Measurements from ENCODE around the gene IGLL5. TPM values are rescaled to one million over a fixed set of nuclear protein-coding genes. Genes with fewer than 3 reads are reported as not detected.
A peak's percentile ranks its signal among the peaks of the same experiment; 100 is the strongest.

The IGLL5 gene
- total and polyA plus RNA-seq, 9 of the 15 experiments (the other 6 are each of a cell fraction or from before 2014, with no cell fraction given), result not detected

GRCh38 chr22:22940961-22941605 is 53.5 kb downstream of the IGLL5 start:
- 1% methylated on average over 6 of the region's 6 CpGs for WGBS (ENCODE audit: insufficient coverage, low coverage, missing lambda C conversion rate)
- Histone ChIP-seq H3K4me3 (no peak overlapping the region), H3K9me1 (ENCODE audit: control insufficient read depth, insufficient read depth, low read length) (peaks cover 13% of the 10 kb centered on the region), H3K36me3 (ENCODE audit: control insufficient read depth, insufficient read depth, low read length) (no peaks in the 10 kb centered on the region), H4K20me1 (replicated peaks; ENCODE audit: control insufficient read depth, insufficient read depth, low read length) (peaks cover 47% of the 10 kb centered on the region), H3K27ac (ENCODE audit: extremely low read depth, low read depth, low read length) (no peak overlapping the region), H3K79me2 (ENCODE audit: control insufficient read depth, insufficient read depth, low read length) (no peaks in the 10 kb centered on the region), H3K4me2 (ENCODE audit: insufficient read depth, low read length) (no peak overlapping the region), H3K27me3 (ENCODE audit: control insufficient read depth in 2 of 2, insufficient read depth in 2 of 2, low read length in 2 of 2) (peaks cover 20 to 36% of the 10 kb centered on the region in 2 experiments; a peak in 4 of 5 replicates), H3K9me3 (replicated peaks; ENCODE audit: control insufficient read depth, insufficient read depth, low read depth, low read length) (no peaks in the 10 kb centered on the region), H3K9ac (ENCODE audit: insufficient read depth in 1 of 2, low read depth in 2 of 2, low read length in 2 of 2) (no peak overlapping the region; a peak in 1 of 4 replicates), H3K4me1 (replicated peaks in 1 of 2; ENCODE audit: control insufficient read depth in 2 of 2, insufficient read depth in 2 of 2, low read length in 2 of 2) (peaks cover 0 to 3% of the 10 kb centered on the region in 2 experiments; a peak in 1 of 5 replicates), H2AFZ (ENCODE audit: low read depth, low read length) (no peak overlapping the region)
- BruUV-seq (replicated peaks), result no TSS peak
- DNase-seq (ENCODE audit: extremely low read depth in 1 of 4, low spot score in 3 of 4) (no peak), FAIRE-seq (no peak), ATAC-seq (no peak)
- TF ChIP-seq ZKSCAN8 (CRISPR knock-in tag; IDR thresholded peaks at IDR 0.05), result no peak
- TF ChIP-seq ZNF280B (CRISPR knock-in tag; IDR thresholded peaks at IDR 0.05), result no peak
- TF ChIP-seq ZNF639 (CRISPR knock-in tag; conservative IDR thresholded peaks at IDR 0.05 in 1 of 2, IDR thresholded peaks at IDR 0.05 in 1 of 2), result peak in 1 of 2 experiments; percentile 81; a peak in 1 of 4 replicates
- TF ChIP-seq ZNF184 (CRISPR knock-in tag; IDR thresholded peaks at IDR 0.05), result peak; percentile 57; the same call in 1 of the 2 replicates
- 0 out of 4 replicates have a peak, but pooled peaks of 1 of the 2 experiments have one; percentile 33 for TF ChIP-seq MLX (CRISPR knock-in tag; conservative IDR thresholded peaks at IDR 0.05)
- TF ChIP-seq SREBF1 (IDR thresholded peaks at IDR 0.05; ENCODE audit: borderline replicate concordance, low read depth, low read length), result no peak
- no peak for TF ChIP-seq MYNN (IDR thresholded peaks at IDR 0.05)
- TF ChIP-seq MYNN (CRISPR knock-in tag; IDR thresholded peaks at IDR 0.05), result peak; percentile 4; the same call in 1 of the 2 replicates
- TF ChIP-seq PTRF (tag; IDR thresholded peaks at IDR 0.05), result no peak
- no peak for TF ChIP-seq CAMTA2 (CRISPR knock-in tag; conservative IDR thresholded peaks at IDR 0.05)
- intact Hi-C loops (cut with micrococcal nuclease), result loop anchor here (5.0 kb wide), 1 partner anchor 479 kb away; no protein-coding TSS in a partner anchor
- ChIA-PET POLR2A (interaction anchor here (0.6 to 7.7 kb wide), 15 partner anchors 10 to 810 kb away, joined by 3 to 74 read pairs (median 3); no protein-coding TSS in a partner anchor), CTCF (ENCODE audit: low intra/inter-chr PET ratio) (interaction anchor here (3.0 kb wide), 1 partner anchor 14 kb away, joined by 30 read pairs; no protein-coding TSS in a partner anchor)
- in situ Hi-C loops (cut with MboI), result loop anchor here (25.0 kb wide), 1 partner anchor 1321 kb away; the partner anchor contains the start of gene SPECC1L

Measured in K562 (cell line).